Osteocyte (in vitro differentiated cells): ENCODE results near the gene LAG3. TPM values are rescaled to one million over a fixed set of nuclear protein-coding genes. Genes with fewer than 3 reads are reported as not detected.
A peak's percentile ranks its signal among the peaks of the same experiment; 100 is the strongest.

ENCODE experiments used
- DNase-seq: peaks from one replicate; pipeline ENCODE4 v3.0.0; 2021; ENCODE audit warnings: mixed read lengths; ENCODE audit not compliant: unreplicated experiment; ENCODE audit errors: extremely low spot score
- H3K27ac Mint-ChIP-seq: one replicate; pipeline ENCODE4 v1.8.0; 2021; ENCODE audit warnings: mild to moderate bottlenecking, mixed read lengths; ENCODE audit not compliant: unreplicated experiment
- H3K27me3 Mint-ChIP-seq: one replicate; pipeline ENCODE4 v1.8.0; 2021; ENCODE audit warnings: mixed read lengths; ENCODE audit not compliant: unreplicated experiment
- H3K36me3 Mint-ChIP-seq: one replicate; pipeline ENCODE4 v1.8.0; 2021; ENCODE audit warnings: mixed read lengths; ENCODE audit not compliant: unreplicated experiment
- H3K4me1 Mint-ChIP-seq: one replicate; pipeline ENCODE4 v1.8.0; 2021; ENCODE audit warnings: mixed read lengths; ENCODE audit not compliant: unreplicated experiment
- H3K4me3 Mint-ChIP-seq: one replicate; pipeline ENCODE4 v1.8.0; 2021; ENCODE audit warnings: mild to moderate bottlenecking, moderate library complexity, mixed read lengths; ENCODE audit not compliant: unreplicated experiment
- H3K9me3 Mint-ChIP-seq: one replicate; pipeline ENCODE4 v1.8.0; 2021; ENCODE audit warnings: mixed read lengths; ENCODE audit not compliant: unreplicated experiment
- total RNA-seq: library from RNA; stranded (reverse); gene quantifications from 2 replicates; pipeline ENCODE4 v1.2.1, GENCODE V29; 2021
- TF ChIP-seq, protein P1 (sequence below): fragments of 200-600 bp; sonication (generic); IDR thresholded peaks from 2 replicates; pipeline ENCODE4 v1.5.0; 2021; ENCODE audit warnings: antibody characterized with exemption, mild to moderate bottlenecking, moderate library complexity

Gene LAG3
- total RNA-seq, 1 donor from 2014 or later: 2.5 TPM

- DNase-seq: no peak
- Mint-ChIP-seq H3K27ac (peak overlapping the region; percentile 80), H3K27me3 (no peaks in the 10 kb centered on the region), H3K36me3 (peaks cover 3% of the 10 kb centered on the region), H3K4me1 (peaks cover 13% of the 10 kb centered on the region), H3K4me3 (peak overlapping the region; percentile 76), H3K9me3 (no peaks in the 10 kb centered on the region)
- TF ChIP-seq, protein P1, sequence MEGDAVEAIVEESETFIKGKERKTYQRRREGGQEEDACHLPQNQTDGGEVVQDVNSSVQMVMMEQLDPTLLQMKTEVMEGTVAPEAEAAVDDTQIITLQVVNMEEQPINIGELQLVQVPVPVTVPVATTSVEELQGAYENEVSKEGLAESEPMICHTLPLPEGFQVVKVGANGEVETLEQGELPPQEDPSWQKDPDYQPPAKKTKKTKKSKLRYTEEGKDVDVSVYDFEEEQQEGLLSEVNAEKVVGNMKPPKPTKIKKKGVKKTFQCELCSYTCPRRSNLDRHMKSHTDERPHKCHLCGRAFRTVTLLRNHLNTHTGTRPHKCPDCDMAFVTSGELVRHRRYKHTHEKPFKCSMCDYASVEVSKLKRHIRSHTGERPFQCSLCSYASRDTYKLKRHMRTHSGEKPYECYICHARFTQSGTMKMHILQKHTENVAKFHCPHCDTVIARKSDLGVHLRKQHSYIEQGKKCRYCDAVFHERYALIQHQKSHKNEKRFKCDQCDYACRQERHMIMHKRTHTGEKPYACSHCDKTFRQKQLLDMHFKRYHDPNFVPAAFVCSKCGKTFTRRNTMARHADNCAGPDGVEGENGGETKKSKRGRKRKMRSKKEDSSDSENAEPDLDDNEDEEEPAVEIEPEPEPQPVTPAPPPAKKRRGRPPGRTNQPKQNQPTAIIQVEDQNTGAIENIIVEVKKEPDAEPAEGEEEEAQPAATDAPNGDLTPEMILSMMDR: no peak
These were observed 5.9 kb downstream of the LAG3 start for GRCh38 chr12:6778217-6778573.

DNA sequence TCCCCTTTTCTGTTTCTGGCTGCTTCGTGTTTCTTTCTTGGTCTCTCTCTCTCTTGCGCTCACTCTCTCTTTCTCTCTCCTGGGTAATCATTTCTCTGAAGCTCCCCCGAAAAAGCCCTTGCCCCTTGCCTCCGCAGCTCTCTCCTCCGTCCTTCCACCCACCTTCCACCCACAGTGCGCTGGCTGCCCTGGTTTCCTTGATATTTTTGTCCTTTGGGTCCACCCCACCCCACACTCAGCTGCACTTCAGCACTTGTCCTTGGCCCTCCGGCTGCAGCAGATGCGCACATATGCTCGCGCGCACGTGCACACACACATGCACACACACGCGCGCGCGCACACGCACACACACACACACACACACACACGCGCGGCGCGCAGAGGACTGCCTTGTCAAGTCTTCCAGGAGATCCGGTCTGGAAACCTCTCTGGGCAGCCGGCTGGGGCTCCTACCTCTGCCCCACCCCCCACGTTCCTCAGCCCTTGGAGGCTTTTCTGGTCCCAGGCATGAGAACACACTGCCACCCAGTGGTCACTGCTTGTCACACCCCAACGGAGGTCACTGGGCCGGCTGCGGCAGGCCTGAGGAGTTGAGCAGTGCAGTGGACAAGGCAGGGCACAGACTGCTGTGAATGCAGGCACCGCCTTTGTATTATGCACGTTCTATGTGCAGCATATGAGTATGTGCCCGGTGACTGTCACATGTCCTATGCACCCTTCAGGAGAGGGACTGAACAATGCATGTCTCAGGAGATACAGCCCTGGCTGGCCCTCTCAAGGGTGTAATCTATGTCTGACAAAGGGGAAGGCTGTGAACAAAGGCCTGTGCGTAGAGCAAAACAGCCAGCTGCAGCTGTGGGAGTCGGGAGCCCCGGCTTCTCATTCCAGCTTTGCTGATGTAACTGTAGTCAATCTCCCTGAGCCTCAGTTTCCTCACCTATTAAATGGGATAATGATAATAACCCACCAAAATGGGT is 6.5 kb downstream of the LAG3 start:
- peak; percentile 97 for DNase-seq
- H3K27me3 Mint-ChIP-seq: no peaks in the 10 kb centered on the region
- H3K4me1 Mint-ChIP-seq: peaks cover 13% of the 10 kb centered on the region
- no peaks in the 10 kb centered on the region for H3K9me3 Mint-ChIP-seq
- TF ChIP-seq, protein P1: peak; percentile 96
- peaks cover 3% of the 10 kb centered on the region for H3K36me3 Mint-ChIP-seq
- peak overlapping the region; percentile 76 for H3K4me3 Mint-ChIP-seq
- peak overlapping the region; percentile 80 for H3K27ac Mint-ChIP-seq

GRCh38 chr12:6779708-6780432 is 7.5 kb downstream of the LAG3 start:
- no peak overlapping the region for H3K27ac Mint-ChIP-seq

DNA sequence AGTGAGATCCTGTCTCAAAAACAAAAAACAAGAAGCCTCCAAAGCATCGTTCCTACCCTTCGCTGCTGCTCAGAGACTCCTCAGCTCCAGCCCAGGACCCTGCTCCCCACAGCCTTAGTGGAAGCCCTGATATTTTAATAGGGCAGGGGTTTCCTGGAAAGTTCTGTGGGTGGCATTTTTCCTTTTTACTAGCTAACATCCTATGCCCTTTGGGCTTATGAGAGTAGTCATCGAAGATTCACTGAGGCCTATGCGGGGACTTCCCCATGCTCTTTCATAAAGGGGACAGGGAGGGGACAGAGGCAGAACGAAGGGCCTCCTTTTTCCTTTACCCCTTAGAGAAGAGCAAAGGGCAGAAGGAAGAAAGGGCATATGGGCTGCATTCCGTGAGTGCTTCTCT is 8.3 kb downstream of the LAG3 start:
- TF ChIP-seq, protein P1: no peak
- H3K4me1 Mint-ChIP-seq: peaks cover 13% of the 10 kb centered on the region
- no peaks in the 10 kb centered on the region for H3K27me3 Mint-ChIP-seq
- H3K36me3 Mint-ChIP-seq: no peaks in the 10 kb centered on the region
- no peak for DNase-seq
- H3K4me3 Mint-ChIP-seq: no peak overlapping the region
- H3K27ac Mint-ChIP-seq: no peak overlapping the region
- no peaks in the 10 kb centered on the region for H3K9me3 Mint-ChIP-seq

More at GRCh38 chr12:6779708-6780432, 7.5 kb downstream of the LAG3 start:
- no peaks in the 10 kb centered on the region for H3K27me3 Mint-ChIP-seq
- no peak for DNase-seq
- no peaks in the 10 kb centered on the region for H3K9me3 Mint-ChIP-seq
- TF ChIP-seq, protein P1: no peak
- H3K4me3 Mint-ChIP-seq: no peak overlapping the region
- peaks cover 13% of the 10 kb centered on the region for H3K4me1 Mint-ChIP-seq
- no peaks in the 10 kb centered on the region for H3K36me3 Mint-ChIP-seq

DNA sequence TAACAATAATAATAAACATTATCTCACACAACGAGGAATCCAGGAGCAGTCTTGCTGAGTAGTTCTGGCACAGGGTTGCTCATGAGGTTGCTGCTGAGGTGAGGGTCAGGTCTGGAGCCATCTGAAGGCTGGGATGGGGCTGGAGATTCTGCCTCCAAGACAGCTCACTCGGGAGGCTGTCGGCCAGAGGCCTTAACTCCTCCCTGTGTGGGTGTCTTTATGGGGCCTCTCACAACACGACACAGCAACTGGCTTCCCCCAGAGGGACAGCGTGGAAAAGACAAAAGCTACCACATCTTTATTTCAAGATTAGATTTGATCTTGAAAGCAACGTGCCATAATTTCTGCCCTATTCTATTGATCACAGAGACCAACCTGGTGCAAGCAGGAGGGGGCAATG is 9.8 kb downstream of the LAG3 start:
- no peak overlapping the region for H3K4me3 Mint-ChIP-seq
- no peaks in the 10 kb centered on the region for H3K27me3 Mint-ChIP-seq
- no peaks in the 10 kb centered on the region for H3K36me3 Mint-ChIP-seq
- no peaks in the 10 kb centered on the region for H3K9me3 Mint-ChIP-seq
- H3K27ac Mint-ChIP-seq: no peak overlapping the region
- TF ChIP-seq, protein P1: no peak
- no peak for DNase-seq
- peaks cover 13% of the 10 kb centered on the region for H3K4me1 Mint-ChIP-seq
